ENCODE data around the gene ARL10. TPM values are rescaled to one million over a fixed set of nuclear protein-coding genes. Genes with fewer than 3 reads are reported as not detected.
A peak's percentile ranks its signal among the peaks of the same experiment; 100 is the strongest.

The ARL10 gene
- total RNA-seq, 1 donor from 2014 or later, result 4.2 TPM

- Histone ChIP-seq H3K27me3 (ENCODE audit: control insufficient read depth, insufficient read depth, low read length) (no peaks in the 10 kb centered on the region), H3K4me3 (ENCODE audit: low read depth, low read length) (no peak overlapping the region), H3K36me3 (ENCODE audit: control insufficient read depth, insufficient read depth, low read length) (no peaks in the 10 kb centered on the region)
- DNase-seq (ENCODE audit: low read depth), result no peak
- FAIRE-seq, result no peak
- TF ChIP-seq CTCF (IDR thresholded peaks at IDR 0.05; ENCODE audit: insufficient read depth, low read length, severe bottlenecking), result no peak
These were observed 27.4 kb upstream of the ARL10 start for GRCh38 chr5:176337913-176338312.

- no peaks in the 10 kb centered on the region for H3K36me3 ChIP-seq (ENCODE audit: control insufficient read depth, insufficient read depth, low read length)
- FAIRE-seq (no peak), DNase-seq (ENCODE audit: low read depth) (no peak)
- H3K4me3 ChIP-seq (ENCODE audit: low read depth, low read length), result no peak overlapping the region
- TF ChIP-seq CTCF (IDR thresholded peaks at IDR 0.05; ENCODE audit: insufficient read depth, low read length, severe bottlenecking), result no peak
- H3K27me3 ChIP-seq (ENCODE audit: control insufficient read depth, insufficient read depth, low read length), result no peaks in the 10 kb centered on the region
These were observed 26.0 kb upstream of the ARL10 start for GRCh38 chr5:176339304-176339703.

- Histone ChIP-seq H3K36me3 (ENCODE audit: control insufficient read depth, insufficient read depth, low read length) (peaks cover 2% of the 10 kb centered on the region), H3K27me3 (ENCODE audit: control insufficient read depth, insufficient read depth, low read length) (no peaks in the 10 kb centered on the region), H3K4me3 (ENCODE audit: low read depth, low read length) (no peak overlapping the region)
- FAIRE-seq (peak; percentile 64), DNase-seq (ENCODE audit: low read depth) (no peak)
- no peak for TF ChIP-seq CTCF (IDR thresholded peaks at IDR 0.05; ENCODE audit: insufficient read depth, low read length, severe bottlenecking)
These were observed 23.7 kb upstream of the ARL10 start for GRCh38 chr5:176341325-176342157.

- Histone ChIP-seq H3K4me3 (ENCODE audit: low read depth, low read length) (no peak overlapping the region), H3K27me3 (ENCODE audit: control insufficient read depth, insufficient read depth, low read length) (no peaks in the 10 kb centered on the region), H3K36me3 (ENCODE audit: control insufficient read depth, insufficient read depth, low read length) (peaks cover 5% of the 10 kb centered on the region)
- no peak for DNase-seq (ENCODE audit: low read depth)
- no peak for TF ChIP-seq CTCF (IDR thresholded peaks at IDR 0.05; ENCODE audit: insufficient read depth, low read length, severe bottlenecking)
- no peak for FAIRE-seq
These were observed 23.2 kb upstream of the ARL10 start for GRCh38 chr5:176342158-176342483.

GRCh38 chr5:176342766-176343458 lies 22.4 kb upstream of the ARL10 start:
- Histone ChIP-seq H3K36me3 (ENCODE audit: control insufficient read depth, insufficient read depth, low read length) (peaks cover 8% of the 10 kb centered on the region), H3K4me3 (ENCODE audit: low read depth, low read length) (no peak overlapping the region), H3K27me3 (ENCODE audit: control insufficient read depth, insufficient read depth, low read length) (no peaks in the 10 kb centered on the region)
- no peak for TF ChIP-seq CTCF (IDR thresholded peaks at IDR 0.05; ENCODE audit: insufficient read depth, low read length, severe bottlenecking)
- DNase-seq (ENCODE audit: low read depth), result no peak
- no peak for FAIRE-seq

All from bronchial epithelial cell (primary cell).